GM18519 (cell line): Measurements from ENCODE around the gene FRA10AC1.

Experiments used
- ATAC-seq: cut with Tn5 transposase; IDR thresholded peaks from one replicate; pipeline ENCODE4 v1.9.1; 2021; ENCODE audit warnings: mild to moderate bottlenecking, moderate library complexity; ENCODE audit not compliant: unreplicated experiment, low FRiP score

Gene FRA10AC1, protein sequence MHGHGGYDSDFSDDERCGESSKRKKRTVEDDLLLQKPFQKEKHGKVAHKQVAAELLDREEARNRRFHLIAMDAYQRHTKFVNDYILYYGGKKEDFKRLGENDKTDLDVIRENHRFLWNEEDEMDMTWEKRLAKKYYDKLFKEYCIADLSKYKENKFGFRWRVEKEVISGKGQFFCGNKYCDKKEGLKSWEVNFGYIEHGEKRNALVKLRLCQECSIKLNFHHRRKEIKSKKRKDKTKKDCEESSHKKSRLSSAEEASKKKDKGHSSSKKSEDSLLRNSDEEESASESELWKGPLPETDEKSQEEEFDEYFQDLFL

DNA sequence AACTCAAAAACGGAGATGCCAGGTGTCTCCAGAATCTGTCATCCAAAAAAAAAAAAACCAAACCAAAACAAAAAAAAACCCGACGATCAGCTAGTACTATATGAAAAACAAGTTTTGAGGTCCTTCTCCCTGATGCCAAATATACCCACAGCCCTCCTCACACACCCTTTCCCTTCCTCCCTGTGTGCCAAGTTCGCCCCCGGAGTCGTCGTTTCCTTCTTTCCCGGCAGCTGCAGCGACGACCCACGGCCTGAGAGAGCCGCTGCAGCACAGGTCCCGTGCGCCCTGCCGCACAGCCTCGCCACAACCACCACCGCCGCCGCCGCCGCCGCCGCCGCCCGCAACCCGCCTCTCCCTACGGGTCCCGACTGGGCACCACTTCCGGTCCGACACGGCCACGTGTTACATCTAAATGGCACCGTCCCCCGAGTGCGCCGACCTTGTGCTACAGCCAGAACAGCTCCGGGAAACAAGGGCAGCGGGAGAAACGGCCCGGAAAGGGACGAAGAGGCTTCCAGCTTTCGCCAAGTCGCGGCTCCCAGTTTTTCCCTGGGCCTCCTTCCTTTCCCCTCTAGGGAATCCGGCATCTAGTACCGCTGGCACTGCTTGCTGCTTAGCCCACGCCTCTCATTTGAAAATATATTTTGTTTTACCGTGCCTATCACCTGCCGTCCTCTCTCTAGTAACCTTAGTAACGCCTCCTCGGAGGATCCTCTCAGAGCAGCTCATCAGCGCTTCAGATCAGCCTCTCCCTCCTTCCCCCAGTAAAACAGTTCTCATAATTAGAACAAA, at the start of gene FRA10AC1:
Gene FRA10AC1, minus strand, starts transcription at position 383 of the 792 bp plus-strand sequence. CDS start 2,486 bp downstream, outside the sequence.
- ATAC-seq, result peak; percentile 48

DNA sequence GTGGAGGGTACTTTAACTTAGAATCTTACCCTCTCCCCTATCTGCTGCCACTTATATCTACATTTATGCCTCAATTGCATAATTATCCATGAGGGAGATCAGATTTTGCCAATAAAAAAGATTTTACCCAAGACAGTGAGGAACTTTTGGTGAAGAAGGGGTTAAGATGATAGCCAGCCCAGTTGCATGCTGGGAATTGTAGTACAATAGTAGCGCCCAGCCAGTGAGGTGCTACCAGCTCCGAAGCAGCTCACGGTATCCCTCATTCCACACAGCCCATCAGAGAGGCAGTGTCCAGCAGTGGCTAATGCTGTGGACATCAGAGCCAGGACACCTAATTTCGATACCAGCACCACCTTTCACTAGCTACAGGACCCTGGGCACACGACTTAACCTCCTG, 49.4 kb upstream of the FRA10AC1 start:
- ATAC-seq, result no peak

DNA sequence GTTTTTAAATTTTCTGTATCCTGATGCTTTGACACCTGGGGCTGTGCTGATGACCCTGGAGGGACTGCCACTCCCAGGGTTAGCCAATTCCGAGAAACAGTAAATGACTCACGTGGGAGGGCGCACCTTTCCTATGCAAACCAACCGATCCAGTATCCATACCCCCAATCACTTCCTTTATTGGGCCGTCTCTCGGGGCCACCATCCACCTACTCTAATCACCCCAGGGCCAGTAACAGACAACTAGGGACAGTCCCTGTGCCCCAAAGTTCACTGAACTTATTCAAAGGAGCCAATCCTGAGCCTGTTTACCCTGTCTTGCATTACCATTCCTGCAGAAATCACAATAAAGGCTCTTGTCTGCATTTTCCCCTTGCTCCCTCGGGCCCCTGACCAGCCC, 48.7 kb upstream of the FRA10AC1 start:
- ATAC-seq, result no peak

DNA sequence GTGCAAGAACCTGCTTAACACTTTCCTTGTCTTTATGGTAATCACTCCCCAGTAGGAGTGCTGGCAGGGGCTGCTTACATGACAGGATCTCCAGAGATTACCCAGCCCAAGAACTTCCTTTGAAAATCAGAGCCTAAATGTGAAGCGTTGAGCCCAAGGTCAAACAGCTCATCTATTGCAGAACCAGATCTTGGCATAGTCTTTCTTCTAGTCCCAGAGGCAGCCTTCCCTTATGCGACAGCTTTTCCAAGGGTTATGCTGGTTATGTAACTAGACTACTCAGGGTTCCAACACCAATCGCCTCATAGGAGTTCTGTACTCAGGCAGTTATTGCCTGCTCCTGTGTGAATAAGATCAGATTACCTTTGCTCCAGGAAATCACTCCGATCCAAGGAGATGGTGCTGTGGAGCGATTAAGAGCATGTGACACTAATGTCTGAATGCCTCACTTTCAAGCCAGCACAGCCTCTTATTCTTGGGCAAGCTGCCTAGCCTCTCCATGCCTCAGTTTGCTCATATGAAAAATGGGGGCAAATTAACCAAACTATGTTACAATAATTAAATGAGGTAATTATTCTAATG, 46.9 kb upstream of the FRA10AC1 start:
- no peak for ATAC-seq

DNA sequence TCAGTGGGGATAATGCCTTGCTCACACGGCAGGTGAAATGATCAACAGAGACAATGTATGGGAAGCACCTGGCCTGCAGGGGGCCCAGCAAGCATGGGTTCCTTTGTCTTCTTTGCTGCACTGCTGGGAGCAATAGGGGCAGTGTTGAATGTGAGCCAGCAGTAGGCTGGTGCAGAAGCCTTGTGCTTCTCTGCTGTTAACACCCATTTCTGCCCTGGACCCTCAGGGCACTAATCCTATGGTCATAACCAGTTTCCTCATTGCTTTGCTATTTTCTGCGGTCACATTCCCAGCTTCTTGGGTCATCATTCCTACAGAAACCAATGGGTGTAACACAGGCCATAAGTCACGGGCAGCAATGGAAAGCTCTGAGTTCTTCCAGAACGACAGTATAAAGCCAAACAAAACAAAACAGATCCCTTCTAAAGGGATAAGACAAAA, 44.5 kb upstream of the FRA10AC1 start:
- no peak for ATAC-seq

DNA sequence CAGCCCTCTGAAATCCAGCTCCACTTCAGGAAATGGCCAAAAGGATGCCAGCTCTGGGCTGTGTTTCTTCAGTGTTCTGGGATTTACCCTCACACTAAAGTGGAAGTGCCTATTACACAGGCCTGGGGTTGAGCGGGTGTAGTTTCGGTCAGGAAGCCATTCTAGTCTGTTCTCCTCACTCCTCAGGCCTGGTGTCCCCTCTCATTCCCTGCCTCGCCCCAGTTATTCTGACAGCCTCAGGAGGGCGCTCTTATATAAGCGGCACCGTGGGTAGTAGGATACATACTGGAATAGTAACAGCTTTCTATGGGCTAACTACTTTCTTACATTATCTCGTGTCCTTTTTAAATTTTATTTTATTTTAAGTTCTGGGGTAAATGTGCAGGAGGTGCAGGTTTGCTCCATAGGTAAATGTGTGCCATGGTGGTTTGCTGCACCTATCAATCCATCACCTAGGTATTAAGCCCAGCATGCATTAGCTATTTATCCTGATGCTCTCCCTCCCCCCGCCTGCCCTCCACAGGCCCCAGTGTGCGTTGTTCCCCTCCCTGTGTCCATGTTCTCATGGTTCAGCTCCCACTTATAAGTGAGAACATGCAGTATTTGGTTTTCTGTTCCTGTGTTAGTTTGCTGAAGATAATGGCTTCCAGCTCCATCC, 43.1 kb upstream of the FRA10AC1 start:
- no peak for ATAC-seq

DNA sequence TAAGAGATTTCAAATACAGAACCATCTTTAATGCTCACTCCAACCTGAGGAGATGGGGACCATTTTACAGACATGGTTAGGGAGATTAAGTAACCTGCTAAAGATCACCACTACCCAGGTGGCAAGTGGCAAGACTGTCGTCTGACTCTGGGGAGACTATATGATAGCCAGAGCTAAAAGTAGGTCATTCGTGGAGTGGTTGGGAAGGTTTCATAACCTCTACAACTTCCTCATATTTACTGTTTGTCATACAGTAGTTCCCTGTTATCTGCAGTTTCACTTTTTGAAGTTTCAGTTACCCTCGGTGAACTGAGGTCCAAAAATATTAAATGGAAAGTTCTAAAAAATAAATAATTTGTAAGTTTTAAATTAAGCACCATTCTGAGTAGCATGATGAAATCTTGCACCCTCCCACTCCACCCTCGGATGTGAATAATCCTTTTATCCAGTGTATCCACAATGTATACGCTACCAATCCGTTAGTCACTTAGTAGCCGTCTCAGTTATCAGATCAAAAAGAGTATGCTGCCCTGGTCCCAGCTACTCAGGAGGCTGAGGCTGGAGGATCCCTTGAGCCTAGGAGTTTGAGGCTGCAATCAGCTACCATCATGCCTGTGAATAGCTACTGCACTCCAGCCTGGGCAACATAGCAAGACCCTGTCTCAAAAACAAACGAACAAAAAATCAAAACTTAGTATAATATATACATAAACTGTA, 40.4 kb upstream of the FRA10AC1 start:
- peak; percentile 90 for ATAC-seq

DNA sequence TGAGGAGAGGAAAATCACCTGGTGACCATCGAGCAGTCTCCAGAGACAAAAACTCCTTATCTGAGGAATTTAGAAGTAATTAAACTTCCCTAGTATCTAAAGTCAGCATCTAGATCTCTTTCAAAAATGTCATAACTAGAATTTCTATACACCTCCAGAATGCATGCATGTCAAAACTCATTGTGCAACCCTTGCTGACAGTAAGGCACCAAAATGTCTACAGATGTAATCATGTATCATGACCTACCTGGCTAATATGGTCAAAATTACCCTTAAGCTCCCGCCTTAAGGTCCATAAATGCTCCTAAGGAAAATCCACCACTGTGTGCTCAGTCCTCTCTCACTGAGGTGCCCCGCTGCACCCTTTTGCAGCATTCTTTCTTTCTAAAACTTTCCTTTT, 39.0 kb upstream of the FRA10AC1 start:
- ATAC-seq, result no peak

DNA sequence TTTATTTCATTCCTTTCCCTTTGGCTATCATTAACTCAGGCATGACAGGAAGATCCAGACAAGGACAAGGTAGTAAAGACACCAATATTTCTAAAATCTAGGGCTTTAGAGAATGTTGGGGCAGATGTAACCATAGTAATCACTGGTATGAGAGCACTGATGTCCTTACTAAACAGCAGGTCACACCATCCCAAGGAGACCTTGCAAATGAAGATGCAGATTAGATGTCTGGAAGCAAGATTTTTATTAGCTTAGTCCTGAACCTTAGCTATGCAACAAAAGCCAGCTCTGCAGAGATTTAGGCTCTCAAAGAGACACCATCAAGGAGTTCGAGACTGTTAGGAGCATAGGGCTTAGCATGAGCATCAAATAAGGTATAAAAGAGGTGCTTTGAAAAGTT, 23.6 kb upstream of the FRA10AC1 start:
- no peak for ATAC-seq

DNA sequence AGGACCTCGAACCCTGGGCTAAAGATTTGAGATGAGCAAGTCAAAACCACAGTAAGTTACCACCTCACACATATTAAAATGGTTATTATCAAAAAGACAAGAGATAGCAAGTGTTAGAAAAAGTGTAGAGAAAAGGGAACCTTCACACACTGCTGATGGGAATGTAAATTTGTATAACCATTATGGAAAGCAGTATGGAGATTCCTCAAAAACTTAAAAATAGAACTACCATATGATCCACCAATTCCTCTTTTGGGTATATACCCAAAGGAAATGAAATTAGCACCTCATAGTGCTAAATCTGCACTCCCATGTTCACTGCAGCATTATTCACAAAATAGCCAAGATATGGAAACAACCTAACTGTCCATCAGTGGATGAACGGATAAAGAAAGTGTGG, 20.8 kb upstream of the FRA10AC1 start:
- ATAC-seq, result no peak

DNA sequence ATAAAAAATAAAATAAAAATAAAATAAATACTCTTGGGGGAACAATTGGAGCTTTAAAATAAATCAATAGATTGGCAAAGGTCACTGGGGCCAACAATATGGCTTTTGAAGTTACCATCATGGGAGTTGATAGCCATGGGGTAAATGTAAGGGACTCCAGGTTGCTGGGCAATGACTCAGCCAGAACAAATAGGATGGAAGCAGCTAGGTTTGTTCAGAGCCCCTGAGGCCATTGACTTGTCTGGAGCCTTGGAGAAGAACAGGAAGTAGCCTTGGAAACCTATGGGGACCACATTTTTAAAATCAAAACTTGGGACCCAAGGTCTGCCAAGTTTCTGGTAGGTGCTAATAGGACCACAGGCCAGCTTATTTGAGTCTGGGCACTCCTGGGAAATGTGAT, 20.2 kb upstream of the FRA10AC1 start:
- ATAC-seq, result no peak

DNA sequence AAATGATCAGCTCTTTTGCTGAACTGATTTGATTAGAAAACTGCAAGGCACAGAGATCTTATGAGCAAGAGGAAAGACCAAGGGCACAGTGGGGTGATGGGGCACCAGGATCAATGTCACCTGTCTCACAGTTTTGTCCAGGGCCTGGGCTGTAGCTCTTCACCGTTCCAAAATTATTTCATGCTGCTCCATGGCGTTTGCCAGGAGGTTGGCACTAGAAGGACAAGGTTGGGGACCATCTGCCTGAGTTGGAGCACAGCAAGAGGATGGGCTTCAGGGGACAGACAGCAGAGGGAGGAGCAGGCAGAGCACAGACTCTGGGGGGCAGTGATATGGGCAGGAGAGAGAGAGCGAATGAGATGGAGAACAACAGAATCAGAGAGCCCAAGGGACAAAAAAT, 17.5 kb upstream of the FRA10AC1 start:
- ATAC-seq, result no peak

DNA sequence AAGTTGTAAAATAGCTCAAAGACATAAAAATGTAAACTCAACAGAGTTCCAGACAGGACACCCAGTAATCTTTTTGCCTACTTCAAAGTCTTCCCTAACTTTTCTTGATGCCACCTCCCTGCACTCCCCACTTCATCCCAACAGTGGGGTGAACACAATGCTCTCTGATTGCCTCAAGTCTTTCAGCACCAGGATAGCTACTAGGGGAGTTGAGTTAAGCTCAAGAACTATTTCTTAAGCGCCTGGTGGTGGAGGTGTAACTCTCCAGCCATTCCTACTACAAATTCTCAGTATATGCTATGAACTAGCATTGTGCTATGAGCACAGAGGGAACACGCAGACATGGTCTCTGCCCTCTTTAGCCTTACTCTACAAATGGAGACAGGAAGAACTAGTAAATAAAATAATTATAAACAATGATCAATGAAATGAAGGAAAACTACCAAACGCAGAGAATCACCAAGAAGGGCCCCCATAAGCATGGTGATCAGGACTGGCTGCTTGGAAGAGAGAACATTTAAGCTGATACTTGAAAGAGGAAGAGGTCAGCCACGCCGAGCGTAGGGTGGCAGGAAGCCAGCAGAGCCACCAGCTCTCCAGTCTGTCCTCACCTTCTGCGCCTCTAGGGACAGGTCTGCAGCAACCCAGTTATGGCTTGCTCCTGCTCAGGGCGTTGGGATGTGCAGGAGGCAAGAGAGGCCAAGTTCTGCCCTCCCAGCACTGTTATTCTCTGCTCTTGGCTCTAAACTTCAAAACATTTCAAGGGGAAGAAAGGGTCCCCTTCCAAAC, 16.7 kb upstream of the FRA10AC1 start:
- peak; percentile 36 for ATAC-seq

DNA sequence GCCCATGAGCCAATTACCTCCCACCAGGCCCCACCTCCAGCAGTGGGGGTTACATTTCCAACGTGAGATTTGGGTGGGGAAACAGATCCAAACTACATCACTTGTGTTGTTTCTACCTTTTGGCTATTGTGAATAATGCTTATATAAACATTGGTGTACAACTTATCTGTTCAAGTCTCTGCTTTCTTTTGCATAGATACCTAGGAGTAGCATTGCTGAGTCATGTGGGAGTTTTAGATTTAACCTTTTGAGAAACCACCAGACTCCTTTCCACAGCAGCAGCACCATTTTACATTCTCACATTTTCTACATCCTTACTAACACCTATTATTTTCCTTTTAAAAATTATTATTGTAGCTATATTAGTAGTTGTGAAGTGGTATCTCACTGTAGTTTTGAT, 14.4 kb upstream of the FRA10AC1 start:
- ATAC-seq, result no peak

DNA sequence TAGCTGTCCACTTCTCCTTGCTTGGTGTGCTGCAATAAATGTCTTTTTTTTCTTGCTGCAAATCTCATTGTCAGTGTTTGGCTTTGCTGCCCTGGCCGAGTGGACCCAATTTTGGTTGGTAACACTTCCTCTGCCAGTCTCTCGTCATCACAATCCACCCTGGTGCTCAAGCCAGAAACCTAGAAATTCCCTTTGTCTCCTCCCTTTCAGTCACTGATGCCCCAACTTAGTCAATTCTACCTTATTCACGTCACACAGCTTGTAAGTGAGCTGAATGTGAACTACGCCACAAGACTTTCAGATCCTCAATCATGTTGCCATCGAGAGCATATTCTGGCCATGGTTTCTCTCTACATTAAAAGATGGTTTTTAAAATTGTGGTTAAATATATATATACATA, 13.0 kb upstream of the FRA10AC1 start:
- ATAC-seq, result peak; percentile 86

DNA sequence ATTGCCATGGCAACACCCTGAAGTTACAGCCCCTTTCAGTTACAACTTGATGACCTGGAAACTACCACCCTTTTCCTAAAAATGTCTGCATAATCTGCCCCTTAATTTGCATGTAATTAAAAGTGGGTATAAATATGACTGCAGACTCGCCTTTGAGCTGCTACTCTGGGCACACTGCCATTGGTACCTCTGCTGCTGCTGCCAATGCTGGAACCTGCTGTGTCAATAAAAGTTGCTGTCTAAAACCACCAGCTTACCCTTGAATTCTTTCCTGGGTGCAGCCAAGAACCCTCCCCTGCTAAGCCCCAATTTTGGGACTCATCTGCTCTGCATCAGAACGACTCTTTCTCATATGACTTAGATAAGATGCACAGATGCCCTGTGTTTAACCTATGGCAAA, 10.2 kb upstream of the FRA10AC1 start:
- ATAC-seq, result no peak

DNA sequence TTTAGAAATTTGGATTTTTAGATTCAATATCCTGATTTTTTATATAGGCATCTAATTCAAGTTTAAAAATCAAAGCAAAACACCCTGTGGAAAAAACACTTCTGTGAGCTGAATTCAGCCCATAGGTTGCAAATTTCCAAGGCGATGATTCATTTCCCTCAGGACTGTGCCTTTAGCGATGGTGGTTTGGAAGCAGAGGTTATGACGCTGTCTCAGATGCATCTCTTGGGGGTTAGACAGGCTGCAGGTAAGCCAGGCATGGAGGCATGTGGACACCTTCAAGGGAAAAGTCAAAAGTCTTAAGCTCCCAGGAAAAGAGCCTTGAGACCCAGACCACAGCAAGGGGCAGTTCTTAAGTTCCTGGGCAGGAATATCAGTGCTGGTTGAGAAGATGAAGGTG, 9.5 kb upstream of the FRA10AC1 start:
- no peak for ATAC-seq

DNA sequence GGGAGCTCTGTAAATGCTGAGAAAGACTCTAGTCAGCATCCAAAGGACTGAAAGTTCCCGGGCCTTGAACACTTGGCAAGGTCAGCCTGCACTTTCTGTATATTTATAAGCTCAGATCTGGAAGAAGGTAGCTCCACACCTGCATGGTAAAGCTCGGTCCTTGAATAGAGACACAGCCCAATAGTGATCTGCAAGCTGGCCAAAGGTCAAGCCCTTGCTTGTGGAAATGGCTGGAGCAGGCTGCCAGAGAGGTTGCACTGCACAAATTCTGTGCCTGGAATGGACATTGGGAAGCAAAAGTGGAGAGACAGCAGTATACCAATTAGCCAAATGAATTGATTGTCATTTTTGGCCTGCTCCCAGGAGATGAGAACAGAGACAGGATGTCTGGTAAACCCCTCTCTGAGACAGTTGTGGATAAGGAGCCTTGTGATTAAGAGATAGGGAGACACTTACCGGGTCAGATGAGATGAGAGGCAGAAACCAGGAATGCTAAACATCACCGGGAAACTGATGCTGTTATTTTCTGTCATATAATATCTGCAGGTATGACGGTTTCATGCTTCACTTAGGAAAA, 8.0 kb upstream of the FRA10AC1 start:
- ATAC-seq, result no peak

DNA sequence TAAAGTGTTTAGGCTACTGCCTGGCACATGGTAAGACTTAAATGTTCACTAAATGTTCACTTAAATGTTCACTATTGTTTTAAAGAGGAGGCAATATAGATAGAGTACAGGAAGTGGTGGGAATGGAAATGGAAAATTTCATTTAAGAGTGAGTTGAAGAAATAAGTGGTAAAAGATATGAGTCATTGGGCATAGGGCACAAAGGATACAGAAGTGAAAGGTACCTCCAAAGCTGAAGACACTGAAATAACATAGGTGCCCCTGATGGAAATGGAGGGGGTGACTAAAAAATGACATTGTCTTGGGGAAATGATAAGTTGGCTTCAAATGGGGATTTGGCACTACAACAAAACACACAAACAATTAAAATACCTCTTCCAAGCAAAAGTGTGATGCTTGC, 5.2 kb upstream of the FRA10AC1 start:
- no peak for ATAC-seq
